ENCODE data around the gene AHNAK.

DNA sequence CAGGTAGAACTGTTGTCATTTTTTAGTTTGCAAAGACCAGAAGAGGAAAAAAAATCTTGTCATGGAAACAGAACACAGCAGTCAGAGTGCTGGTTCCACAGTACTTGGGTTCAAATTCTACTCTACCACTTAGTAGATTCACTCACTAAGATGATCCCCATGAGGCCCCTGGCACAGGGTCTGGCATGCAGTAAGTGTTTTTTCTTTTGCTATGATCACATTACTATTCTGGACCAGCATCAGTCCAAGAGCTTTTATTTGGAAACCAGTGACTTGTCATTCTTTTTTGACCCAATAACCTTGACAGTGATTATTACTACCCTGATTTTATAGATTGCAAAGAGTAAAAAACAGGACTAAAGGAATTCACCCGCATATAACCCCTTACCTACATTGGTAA, 23.0 kb upstream of the AHNAK start:
- no peak for TF ChIP-seq CTCF (IDR thresholded peaks at IDR 0.05; ENCODE audit: low read depth, low read length)
- no peak for TF ChIP-seq POLR2A (IDR thresholded peaks at IDR 0.05; ENCODE audit: extremely low read depth, insufficient read length)
- no peak for TF ChIP-seq MYC (IDR thresholded peaks at IDR 0.05; ENCODE audit: low read depth, low read length)
